Neural progenitor cell (in vitro differentiated cells): ENCODE measurements around the gene CCT7.

Experiments used
- CTCF ChIP-seq: fragments of 200-600 bp; sonication (generic); IDR thresholded peaks from 2 replicates; pipeline ENCODE4 v1.5.1; 2017; ENCODE audit warnings: antibody characterized with exemption, mild to moderate bottlenecking
- EZH2 ChIP-seq: fragments of 200-600 bp; sonication (generic); IDR thresholded peaks from 2 replicates; pipeline ENCODE4 v1.6.1; 2017; ENCODE audit warnings: antibody characterized with exemption, mild to moderate bottlenecking, moderate library complexity
- EZH2phosphoT487 ChIP-seq: fragments of 200-600 bp; sonication (generic); IDR thresholded peaks from 2 replicates; pipeline ENCODE4 v1.6.1; 2017; ENCODE audit warnings: antibody characterized with exemption

DNA sequence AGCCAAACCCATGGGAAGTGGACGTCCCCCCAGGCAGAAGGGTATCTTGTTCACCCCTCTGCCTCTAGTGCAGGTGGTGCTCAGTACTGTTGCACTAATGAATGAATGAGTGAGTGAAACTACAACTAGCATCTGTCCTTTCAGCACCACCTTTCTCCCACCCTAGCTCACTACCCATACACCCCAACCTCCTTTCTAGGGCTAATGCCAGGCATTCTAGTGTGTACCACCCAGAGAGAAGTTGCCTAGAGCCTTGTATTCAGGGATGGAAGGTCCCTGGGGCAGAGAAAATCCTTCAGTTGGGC is 22.5 kb downstream of the CCT7 start:
- TF ChIP-seq CTCF (no peak), EZH2 (no peak), EZH2phosphoT487 (no peak)
